HG03064 (cell line): ENCODE data around the gene F11.
"Not testable (repeated sequence)": the region's sequence is repeated elsewhere in the genome, so short reads cannot be mapped to it uniquely, and the experiment has no call there.

Experiments
- ATAC-seq: cut with Tn5 transposase; IDR thresholded peaks from one replicate; pipeline ENCODE4 v1.9.1; 2021; ENCODE audit warnings: low read depth; ENCODE audit not compliant: unreplicated experiment

F11 gene

DNA sequence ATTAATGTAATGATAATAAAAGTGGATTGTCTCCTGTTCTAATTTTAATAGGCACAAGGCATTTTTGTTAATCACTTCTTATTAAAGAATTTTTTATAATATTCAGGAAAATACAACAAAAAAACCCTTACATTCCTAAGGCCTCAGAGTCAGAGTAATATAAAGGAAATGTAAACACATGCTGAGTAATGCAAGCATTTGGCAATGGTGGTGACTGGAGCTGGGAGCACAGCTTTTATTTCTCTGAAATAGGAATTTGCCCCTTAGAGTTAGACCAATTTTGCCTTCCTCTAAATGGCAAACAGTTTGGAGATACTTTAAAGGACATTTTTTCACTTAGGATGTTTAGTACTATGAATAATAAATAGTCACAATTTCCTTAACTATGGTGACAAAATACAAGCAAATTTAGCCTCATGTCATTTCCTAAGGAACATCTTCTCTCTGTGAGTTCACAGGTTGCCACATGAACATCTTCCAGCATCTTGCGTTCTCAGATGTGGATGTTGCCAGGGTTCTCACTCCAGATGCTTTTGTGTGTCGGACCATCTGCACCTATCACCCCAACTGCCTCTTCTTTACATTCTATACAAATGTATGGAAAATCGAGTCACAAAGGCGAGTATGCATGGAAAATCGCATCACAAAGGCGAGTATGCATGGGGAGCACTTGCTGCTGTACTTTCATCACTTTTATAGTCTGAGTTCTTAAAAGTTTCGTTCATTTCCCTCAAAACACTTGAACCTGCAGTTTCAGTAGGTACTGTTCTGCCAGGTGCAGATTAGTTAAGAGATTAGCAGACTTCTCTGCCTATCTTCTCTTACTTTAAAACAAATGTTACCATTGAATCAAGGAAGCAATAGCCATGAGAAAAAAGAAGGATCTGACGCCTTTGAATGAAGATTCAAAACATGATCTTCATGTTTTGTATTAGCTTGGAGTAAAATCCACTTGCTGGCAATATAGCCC is 15.9 kb upstream of the F11 start:
- ATAC-seq = no peak

DNA sequence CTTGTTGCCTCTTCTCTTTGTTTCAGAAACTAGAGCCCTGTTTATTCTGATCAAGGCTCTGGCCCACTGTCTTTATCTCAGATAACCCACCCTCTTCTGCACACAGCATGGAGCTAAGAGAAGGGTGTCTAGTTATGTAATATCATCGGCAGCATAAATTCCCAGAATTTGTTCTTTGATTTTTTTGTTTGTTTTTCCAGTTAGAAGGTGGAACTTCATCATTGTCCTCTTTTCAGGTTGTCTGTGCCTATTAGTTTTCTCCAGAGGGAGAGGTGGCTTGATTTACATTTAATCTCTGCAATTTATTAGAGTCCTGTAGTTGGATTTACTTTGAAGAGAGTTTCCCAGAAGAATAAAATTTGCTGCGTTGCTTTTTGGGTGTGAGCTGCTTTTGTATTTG is 15.2 kb upstream of the F11 start:
- ATAC-seq = no peak

DNA sequence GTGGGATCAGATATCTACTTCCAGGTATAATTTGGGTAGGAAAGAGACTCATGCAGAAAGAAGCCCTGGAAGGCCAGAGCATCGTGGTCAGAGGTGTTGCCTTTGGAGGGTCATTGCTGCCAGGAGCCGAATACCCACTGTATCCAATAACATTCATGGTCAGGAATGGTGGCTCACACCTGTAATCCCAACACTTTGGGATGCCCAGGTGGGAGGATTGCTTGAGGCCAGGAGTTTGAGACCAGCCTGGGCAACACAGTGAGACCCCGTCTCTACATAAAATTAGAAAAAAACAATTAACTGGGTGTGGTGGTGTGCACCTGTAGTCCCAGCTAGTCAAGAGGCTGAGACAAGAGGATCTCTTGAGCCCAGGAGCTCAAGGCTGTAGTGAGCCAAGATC is 10.9 kb upstream of the F11 start:
- ATAC-seq = no peak

DNA sequence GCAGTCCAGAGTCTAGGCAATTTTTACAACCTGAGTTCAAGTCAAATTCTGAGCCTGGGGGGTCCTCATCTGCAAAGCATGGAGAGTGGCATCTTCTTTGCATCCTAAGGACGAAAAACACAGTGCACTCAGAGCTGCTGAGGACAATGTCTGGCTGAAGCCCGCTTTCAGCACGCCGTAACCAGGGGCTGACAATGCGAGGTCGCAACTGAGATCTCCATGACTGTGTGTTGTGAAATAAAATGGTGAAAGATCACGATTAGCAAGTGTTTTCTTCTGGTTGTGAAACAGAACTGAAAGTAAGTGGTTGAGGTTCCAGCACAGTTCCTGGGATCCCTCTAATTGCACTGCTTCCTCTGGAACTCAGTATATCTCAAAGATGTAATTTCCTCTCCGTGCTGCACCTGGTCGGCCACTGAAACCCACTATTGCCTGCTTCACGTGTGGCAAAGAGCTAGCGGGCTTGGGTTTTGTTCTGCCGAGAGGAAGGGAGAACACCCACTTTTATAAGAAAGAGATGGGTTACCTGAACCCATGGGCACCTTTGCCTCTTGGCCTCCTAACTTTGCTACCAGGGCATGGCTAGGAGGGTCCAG is 7.7 kb upstream of the F11 start:
- no peak for ATAC-seq

DNA sequence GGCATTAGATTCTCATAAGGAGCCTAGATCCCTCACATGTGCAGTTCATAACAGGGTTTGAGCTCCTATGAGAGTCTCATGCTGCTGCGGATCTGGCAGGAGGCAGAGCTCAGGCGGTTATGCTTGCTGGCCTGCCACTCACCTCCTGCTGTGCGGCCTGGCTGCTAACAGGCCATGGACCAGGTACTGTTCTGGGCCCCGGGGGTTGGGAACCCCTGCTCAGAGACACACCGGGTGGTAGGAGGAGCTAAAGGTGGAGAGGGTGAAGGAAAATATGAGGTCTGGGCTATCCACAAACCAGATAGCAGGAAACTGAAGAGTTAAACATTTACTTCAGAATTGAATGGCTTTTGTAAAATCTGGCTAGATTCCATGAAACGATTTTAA is 5.9 kb upstream of the F11 start:
- ATAC-seq = no peak

DNA sequence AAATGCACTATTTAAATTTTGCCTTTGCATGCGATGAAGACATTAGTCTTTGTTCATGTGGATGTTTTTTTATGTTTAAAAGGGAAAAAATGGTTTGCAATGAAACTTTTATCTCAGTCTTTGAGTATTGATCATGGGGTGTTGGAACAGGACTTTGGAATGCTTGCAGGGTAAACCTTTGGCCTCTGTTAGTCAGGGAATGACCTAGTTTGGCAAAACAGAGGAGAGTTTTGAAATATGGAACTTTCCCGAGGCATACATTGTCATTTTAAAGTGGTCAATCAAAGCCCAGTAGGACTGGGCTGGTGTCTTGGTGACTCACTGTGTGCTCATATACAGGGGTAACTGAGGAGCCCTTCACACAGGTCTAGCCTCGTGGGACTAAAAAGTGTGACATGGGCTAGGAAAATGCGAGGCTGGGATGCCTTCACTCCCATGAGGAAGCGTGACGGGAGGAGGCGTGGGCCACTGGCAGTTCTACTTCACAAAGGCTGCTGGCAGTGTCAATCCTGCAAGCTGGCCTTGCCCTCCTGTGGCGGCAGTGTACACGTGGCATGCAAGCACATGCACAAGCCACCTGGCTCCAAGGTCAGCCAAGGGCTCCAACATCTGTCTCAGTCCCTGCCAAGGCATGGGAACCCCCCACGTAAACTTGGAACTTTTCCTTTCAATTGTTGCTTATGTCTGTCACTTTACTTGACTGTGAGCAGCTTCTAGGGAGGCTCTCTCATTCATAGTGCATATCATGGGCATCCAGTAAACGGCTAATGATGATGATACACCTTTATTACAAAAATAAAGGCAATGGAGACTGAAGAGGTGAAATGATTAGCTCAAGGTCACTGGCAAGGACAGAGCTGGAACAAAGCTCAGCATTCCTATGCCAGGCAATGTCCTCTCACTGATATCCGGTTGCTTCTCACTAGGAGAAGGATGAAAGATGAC is 5.2 kb upstream of the F11 start:
- ATAC-seq = no peak

DNA sequence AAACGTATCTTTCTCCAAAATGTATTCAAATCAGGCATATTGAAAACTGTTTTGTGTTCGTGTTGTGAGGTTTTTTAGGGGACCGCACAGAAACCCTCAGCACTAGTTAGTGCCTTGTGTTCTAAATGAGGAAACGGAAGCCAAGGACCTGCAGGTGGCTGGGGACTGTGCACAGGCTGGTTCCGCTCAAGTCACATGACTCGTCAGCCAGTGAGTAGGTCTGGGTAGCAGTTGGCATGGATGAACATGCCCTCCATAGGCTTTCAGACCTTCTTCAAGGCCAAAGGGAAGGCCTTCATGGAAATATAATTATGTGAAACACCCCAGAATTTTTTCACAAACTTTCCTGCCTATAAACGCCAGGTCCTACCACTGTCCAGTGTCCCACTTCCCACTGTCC is 1.3 kb upstream of the F11 start:
- no peak for ATAC-seq

DNA sequence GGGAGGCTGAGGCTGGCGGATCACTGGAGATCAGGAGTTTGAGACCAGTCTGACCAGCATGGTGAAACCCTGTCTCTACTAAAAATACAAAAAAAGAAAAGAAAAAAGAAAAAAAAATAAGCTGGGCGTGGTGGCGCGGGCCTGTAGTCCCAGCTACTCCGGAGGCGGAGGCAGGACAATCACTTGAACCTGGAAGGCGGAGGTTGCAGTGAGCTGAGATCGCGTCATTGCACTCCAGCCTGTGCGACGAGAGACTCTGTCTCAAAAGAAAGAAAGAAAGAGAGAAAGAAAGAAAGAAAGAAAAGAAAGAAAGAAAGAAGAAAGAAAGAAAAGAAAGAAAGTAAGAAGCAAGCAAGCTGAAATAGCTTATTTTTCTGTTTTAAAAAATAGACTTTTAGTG is 739 bp upstream of the F11 start:
- ATAC-seq = not testable (repeated sequence)

DNA sequence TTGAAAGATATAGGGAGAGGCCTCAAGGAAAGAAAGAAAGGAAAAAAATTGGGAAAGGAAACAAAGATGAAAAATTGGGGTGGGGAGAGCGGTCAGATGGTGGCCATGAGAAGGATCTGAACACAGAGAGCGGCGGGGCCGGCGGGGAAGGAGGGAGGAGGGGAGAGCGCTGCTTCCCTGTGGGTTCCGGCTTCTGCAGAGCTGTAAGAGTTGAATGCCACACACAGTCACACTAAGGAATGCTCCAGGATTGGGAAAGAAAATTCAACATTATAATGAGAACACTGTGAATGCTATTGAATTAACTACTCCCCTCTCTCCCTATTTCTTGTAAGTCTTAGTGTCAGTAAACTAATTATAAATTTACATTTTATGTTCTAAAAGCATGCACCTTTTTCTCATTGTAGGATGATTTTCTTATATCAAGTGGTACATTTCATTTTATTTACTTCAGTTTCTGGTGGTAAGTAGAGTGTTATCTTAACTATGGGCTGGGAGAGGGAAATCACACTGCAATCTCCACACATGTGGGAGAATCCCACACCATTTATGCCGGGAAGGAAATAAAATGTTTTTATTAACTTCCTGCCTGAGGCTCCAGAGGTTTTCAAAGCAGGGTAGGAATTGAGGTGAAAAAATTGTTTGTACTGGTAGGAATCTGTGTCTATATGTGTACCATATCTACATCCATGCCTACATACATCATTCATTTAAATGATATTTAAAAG is 904 bp downstream of the F11 start:
- ATAC-seq = no peak

DNA sequence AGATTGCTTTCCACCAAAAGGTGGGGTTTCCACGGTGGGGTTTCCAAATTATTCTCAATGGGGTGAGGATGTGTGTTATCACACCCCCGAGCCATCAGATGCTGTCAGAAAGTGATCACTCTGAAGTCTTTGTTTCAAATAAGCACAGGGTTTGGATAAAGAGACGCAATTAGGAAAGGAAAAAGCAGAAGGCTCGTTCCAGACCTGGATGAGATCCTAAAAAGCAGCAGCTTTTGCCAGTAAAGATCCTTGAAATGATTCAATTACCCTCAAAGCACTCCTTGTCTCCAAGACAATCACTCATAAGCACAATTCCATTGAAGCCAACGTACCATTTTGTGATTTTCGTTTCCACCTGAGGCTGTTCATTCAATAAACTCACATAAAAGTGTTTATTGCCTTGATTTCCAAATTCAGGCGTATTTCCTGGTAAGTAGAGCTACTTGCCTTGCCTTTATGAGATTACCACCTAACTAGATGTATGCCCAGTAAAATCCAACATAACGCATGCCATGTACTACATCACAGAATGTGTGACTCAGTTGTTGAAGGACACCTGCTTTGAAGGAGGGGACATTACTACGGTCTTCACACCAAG is 5.2 kb downstream of the F11 start:
- ATAC-seq = no peak

DNA sequence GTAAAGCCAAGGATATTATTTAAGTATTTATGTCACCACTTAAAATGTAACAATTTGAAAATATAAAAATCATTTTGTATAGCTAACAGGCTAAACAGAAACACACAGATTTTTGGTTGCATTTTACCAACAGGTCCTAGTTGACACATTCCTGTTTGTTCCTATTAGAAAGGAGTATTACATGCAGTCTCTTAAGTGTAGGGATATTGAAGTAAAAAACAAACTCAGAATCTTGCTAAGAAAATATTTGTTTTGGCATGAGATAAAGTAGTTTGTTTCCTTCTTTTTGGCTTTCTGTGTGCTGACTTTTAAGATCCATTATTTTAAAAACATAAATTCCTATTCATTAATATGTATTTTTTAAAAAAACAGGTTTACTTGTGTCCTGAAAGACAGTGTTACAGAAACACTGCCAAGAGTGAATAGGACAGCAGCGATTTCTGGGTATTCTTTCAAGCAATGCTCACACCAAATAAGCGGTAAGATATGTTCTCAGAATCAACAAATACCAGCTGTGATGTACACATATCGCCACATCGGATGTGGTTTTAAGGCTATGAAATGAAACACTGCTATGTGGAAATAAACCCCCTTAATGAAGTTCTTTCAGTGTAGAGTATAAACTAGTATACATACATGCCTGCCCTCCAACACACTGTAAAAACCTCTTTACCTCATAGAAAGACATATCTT is 6.9 kb downstream of the F11 start:
- no peak for ATAC-seq

DNA sequence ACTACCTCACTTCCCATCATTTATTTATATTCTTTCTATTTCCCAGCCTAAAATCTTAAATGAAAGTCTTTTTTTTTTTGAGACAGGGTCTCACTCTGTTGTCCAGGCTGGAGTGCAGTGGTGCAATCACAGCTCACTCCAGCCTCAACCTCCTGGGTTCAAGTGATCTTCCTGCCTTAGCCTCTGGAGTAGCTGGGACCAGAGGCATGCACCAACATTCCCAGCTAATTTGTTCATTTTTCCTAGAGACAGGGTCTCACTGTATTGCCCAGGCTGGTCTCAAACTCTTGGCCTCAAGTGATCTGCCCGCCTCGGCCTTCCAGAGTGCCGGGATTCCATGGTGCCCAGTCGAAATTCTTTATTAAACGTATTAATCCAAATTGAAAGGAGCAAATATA is 7.4 kb downstream of the F11 start:
- not testable (repeated sequence) for ATAC-seq

DNA sequence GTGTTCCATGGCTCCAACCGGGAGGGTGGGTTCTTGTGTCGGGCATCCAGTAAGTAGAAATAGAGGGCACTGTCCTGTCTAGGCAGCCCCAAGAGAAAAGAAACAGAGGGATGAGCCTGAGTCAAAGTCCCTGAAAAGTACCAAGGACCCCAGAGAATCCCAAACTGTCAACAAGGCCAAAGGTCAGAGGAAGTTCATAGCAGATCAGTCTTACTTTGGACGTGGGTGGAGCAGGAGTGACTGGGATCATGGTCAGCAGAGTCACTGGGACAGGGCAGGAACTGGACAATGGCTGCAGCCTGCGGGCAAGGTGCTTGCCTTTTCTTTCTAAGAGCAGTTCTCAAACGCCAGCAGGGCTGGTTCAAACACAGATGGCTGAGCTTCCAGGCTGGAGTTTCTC is 17.3 kb downstream of the F11 start:
- no peak for ATAC-seq

DNA sequence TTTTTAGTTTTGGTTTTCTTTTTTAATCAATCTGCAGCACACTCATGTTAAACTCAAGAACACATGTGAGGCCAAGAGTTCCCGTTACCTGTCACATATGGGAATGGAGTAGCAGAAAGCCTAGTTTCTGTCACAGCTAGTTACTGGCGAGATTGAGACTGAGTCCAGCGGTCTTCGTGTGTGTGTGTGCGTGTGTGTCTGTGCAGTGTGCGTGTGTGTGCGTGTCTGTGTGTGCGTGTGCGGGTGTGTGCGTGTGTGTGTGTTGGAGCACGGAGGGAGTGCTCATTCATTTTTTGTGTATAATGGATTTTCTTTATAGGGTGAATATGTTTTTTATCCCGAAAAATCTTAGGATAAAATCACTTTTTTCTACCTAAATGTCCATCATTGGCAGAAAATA is 19.2 kb downstream of the F11 start:
- ATAC-seq = no peak

DNA sequence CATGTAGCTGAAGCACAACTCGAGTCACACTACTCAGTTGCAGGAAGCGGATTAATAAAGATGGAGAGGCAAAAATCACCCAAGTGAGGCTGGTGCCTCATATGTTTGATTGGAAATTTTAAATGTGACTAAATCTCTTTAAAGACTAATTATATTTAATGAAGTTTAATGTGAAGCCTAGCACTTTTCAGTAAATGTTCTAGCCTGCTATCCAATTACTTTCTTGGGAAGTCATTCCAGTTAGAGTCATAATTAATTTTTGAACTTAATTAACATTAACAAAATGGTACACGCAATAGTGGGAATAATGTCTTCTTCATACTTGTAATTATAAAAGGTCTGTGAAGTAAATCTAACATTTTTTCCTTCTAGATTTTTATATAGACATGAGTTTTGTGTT is 20.6 kb downstream of the F11 start:
- ATAC-seq = no peak

DNA sequence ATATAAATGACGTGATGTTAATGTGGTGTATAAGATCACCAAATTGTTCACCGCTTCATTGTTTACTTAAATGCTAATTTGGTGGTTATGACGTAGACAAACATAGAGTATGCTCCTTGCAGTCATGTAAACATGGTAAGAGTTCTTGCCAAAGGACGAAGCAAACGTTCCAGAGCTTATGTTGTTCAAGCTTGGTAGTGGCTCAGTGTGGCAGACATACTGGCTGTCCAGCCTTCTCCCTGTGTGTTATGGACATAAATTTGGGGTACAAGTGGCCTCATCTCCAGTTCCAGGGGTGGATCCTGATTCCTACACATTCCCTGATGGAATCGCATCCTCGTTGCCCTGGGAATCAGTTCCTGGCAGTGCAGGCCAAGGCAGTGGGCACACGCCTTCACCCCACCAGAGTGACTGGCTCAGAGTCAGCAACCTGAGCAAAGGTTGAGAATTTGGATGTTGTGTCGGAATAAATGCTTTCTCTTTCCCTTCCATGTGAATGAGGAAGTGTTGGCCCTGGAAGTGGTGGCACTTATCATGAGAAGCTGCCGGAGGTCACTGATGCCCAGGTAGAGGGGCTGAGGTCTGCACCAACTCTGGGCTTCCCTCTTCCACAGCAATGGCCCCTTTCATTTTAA is 25.4 kb downstream of the F11 start:
- no peak for ATAC-seq

DNA sequence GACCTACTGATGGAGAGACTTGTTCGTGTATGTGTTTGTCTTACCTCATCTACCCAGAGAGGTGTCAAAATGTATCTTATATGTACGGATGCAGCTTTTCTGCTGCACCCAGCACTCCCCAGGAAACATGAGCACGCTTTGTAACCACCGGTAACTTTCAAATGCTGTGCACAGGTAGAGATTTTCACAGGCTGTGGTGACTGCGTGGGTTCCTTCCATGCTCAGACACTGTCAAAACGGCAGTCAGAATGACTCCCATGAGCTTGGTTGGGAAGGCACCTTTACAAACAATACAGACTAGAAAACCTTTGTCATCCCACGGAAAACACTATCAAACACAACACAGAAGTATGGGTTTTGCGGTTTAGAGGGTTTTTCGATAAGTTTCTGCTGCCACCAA is 28.2 kb downstream of the F11 start:
- no peak for ATAC-seq

DNA sequence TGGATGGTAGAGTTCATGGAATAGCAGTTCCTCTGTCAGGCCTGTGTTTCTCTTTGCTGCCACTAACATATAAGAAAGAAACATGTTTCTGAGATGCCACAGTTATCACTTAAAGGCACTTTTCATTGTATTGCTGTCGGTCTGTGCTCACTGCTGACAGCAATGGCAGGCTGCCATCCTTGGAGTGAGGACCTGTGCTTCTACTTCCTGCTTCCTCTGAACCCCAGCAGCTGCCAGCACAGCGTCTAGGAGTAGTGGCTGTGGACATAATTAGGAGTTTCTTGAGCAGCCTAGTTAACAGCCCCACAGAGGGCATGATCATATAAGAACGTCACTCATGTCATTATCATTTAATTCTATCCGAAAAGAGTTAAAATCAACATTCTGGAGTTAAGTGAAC is 30.5 kb downstream of the F11 start:
- no peak for ATAC-seq

DNA sequence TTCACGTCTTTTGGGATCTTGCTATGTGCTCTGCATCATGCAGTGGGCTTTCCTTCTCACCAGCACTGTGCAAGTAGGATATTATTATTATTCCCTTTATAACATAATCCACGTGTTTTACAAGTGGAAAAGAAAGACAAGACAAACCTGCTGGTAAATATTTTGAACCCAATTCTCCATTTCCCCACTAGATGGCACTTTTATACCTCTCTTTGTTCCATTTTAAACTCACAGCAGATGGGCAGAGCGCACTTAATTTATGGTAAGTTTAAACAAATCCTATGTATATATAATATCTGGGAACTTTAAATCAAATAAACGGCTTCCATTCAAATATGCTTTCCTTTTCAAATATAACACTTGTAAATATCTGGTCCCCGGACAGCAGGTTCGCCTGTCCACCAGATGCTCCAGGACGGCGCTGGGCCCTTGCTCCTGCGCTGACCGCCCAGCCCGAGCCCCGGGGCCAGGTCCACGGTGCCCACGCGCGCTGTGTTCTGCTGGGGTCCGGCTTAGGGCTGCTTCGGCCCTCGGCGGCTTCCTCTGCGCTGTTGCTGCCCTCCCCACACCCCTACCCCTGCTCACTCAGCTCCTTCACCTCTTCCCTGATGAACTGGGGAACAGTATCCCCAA is 31.1 kb downstream of the F11 start:
- ATAC-seq = no peak
